ENCODE results near the gene LMO2.

GRCh38 chr11:33906484-33907186 lies 14.8 kb upstream of the LMO2 start:
- TF ChIP-seq CTCF (IDR thresholded peaks at IDR 0.05), result no peak
- TF ChIP-seq EZH2 (IDR thresholded peaks at IDR 0.05; ENCODE audit: borderline replicate concordance, insufficient read depth, low read depth, low read length, poor library complexity, severe bottlenecking), result no peak
